LNCAP (cell line): ENCODE data around the gene PROM2.

Source experiments
- TF ChIP-seq, protein P1 (sequence below): fragments of 450-650 bp; IDR thresholded peaks from 2 replicates; pipeline ENCODE4 v1.5.1; 2017; ENCODE audit warnings: mild to moderate bottlenecking

PROM2 gene

DNA sequence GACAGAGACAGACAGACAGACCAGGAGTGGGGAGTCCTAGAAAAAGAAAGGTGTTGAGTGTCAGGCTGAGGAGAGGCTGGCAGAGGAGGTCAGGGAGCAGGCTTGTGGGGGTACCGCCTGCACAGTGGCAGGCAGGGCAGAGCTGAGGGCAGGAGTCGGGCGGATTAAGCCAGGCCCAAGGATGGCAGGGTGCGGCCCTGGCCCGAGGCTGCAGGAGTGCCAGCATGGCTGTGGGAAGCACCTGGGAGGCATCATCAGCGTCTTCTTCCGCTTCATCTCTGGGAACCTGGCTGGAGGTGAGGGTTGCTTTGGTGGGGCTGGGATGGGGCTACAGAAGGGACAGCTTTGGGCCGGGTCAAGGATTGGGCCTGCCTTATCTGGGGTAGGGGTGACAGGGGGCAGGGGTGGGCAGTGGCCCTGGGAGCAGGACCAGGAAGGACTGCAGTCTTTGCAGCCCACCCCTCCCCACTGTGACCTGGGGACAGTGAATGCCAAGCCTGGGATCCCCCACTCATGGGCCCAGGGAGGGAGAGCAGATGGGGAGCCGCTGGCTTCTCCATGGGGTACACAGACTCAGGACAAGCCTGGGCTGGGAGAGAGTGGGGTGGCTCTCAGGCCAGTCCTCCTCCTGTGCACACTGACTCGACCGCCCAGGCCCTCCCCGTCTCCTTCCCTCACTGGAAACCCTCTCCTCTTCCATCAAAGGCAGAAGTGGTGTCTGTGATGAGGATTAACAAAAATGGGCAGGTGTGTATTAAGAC is 43.6 kb downstream of the PROM2 start:
- TF ChIP-seq, protein P1, sequence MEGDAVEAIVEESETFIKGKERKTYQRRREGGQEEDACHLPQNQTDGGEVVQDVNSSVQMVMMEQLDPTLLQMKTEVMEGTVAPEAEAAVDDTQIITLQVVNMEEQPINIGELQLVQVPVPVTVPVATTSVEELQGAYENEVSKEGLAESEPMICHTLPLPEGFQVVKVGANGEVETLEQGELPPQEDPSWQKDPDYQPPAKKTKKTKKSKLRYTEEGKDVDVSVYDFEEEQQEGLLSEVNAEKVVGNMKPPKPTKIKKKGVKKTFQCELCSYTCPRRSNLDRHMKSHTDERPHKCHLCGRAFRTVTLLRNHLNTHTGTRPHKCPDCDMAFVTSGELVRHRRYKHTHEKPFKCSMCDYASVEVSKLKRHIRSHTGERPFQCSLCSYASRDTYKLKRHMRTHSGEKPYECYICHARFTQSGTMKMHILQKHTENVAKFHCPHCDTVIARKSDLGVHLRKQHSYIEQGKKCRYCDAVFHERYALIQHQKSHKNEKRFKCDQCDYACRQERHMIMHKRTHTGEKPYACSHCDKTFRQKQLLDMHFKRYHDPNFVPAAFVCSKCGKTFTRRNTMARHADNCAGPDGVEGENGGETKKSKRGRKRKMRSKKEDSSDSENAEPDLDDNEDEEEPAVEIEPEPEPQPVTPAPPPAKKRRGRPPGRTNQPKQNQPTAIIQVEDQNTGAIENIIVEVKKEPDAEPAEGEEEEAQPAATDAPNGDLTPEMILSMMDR, result no peak

DNA sequence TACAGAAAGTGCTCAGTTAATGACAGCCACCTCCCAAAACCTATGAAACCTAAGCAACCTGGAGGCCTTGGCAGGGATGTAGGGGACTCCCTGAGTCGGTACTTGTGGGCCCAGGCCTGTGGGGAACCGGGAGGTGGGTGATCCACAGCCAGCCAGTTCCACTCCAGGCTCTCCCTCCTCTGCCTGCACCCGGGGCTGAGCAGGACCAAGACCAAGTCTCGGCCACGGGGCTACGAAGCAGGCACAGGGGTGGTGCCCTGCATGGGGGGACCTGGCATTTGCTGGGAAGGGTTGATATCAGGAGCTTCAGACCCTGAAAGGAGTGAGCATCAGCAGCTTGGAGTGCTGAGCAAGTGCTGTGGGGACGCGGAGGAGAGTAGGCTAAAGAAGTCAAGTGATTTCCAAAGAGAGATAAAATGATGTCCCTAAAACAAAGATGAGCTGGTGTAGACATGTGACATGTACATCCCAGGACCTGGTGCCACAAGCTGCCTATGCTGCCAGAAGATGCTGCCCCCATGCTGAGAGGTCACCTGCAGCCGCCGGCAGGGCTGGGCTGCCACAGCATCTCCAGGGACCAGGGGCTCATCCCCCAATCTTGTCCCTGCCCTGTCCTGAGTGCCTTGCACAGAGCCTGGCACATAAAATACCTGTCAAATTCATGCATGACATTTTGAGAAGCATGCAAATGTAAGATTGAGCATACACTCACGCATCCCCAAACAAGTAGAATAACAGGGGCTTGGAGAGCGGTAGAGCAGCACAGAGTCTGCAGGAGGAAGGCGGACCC is 44.4 kb downstream of the PROM2 start:
- TF ChIP-seq, protein P1, result no peak

DNA sequence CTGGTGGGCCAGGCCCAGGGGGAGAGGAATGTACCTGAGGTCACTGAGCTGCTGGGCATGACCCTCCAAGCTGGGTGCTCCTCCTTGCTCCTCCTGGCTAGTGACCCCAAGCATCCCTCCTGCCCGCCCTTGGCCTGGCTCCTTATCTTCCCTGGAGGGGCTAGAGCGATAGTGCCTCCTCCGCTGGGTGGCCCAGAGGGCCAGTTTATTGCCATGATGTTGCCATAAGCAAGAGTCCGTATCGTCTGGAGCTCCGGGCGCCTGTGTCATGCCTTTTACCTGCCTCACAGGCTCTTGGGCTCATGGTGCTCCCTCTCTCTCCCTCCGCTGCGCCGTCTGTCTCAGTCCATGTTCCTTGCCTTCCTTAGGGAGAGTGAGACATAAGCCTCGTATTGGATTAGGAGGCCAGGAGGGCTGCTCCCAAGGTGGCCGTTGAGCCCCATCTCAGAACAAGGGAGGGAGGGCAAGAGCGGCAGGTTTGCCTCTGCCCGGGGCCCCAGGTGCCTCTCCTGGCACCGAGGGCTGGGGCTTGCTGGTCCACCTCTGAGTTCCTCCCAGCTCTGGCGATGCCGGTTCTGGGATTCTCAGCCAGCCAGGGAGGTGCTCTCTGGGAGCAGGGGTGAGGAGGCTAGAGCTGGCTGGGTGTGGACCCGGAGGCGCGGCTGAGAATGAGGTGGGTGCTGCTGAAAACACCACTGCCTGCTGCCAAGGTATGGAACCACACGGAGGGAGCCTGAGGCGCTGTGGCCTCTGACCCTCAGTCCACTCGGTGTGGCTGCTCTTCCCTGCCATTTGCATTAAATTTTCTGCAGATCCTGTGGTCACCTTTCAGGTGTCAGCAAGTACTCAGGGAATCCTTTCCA is 45.5 kb downstream of the PROM2 start:
- TF ChIP-seq, protein P1, result no peak

DNA sequence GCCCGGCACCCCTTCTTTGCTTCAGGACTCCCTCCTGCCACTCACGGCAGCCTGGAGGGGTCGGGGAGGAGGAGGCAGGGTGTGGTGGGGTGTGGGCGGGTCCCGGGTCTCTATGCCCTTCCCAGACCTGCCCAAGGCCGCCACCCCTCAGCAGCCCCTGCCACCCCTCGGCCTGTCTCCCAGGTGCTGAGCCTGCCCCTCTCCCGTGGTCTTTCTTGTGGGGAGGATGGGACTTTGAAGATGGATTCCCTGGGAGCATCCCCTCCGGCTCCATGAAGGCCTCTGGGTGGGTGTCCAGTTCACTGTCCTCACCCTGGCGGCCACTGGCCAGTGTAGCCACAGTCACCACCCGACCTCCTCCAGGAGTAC is 46.1 kb downstream of the PROM2 start:
- TF ChIP-seq, protein P1, result no peak

DNA sequence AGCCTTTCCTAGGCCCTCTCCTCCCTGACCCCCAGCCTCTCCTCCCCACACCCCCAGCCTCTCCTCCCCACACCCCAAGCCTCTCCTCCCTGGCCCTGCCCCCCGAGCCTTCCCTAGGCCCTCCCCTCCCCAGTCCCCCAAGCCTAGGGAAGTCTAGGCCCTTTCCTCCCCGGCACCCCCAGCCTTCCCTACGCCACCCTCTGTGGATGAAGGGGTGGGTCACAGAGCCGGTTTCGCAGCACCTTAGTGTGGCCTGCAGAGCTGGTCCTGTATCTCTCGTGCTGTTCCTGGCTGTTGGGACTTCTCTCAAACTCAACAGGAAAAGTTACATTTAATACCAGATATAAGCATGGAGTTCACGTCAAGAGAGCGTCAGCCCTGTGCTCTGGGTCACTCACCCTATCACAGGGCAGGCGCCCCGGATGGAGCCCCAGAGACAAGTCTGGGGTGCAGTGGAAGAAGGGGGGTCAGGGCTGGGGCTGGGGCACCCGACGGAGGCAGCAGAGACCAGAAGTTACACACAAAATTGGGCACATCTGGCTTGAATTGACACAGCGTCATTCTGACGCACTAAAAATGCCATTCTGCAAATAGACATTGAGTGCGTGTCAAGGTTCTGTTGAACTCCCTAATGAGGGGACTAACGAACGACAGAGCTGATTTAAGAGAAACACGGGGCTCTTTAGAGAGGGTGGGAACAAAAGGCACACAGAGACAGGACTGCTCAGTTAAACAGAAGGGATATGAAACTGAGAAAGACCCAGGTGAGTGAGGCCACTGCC is 46.9 kb downstream of the PROM2 start:
- TF ChIP-seq, protein P1, result no peak

DNA sequence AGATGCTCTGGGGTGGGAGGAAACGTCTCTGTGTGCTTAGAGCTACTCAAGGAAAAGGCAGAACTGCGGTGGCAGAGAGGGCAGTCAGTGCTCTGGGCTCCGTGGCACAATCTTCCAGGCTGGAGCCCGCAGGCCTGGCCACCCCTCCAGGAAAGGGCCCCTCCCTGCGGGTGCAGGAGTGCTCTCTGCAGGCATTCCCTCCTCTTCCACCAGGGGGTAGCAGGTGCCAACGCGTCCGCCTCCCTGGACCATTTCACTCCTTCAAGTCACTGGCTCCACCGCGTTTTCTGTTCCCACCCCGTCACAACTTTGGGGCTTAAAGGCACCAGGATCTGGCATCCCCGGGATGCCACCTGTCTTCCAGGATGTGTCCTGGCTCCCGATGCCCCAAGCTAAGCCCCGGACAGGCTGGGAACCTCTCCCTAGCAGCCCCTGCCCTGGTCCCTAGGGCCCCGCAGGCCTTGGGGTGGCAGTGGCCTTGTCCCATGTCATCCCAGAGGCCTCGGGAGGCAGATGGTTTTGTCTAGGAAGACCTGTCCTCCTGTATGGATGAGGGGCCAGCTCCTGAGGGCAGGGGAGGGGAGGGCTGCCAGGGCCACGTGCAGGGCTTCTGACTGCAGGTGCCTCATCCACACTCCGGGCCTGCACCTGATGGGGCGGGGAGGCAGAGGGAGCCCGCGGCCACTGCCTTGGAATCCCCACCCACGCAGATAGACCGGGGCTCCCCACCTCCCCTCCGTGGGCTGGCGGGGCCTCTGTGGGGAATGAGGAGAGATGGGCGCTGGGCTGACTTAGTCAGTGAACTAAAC is 49.3 kb downstream of the PROM2 start:
- TF ChIP-seq, protein P1, result peak; percentile 69
